Mammary epithelial cell (primary cell): ENCODE results near the gene KL.
A peak's percentile ranks its signal among the peaks of the same experiment; 100 is the strongest.

Source experiments
- CTCF ChIP-seq, 2 donors: IDR thresholded peaks in 1 of 2; conservative IDR thresholded peaks in 1 of 2; 2 replicates each; pipeline ENCODE4 v1.5.1; 2011 to 2012; ENCODE audit warnings: inconsistent platforms in 2 of 2, low read length in 2 of 2, mild to moderate bottlenecking in 2 of 2, control low read depth in 1 of 2, low read depth in 1 of 2; ENCODE audit not compliant: insufficient read depth in 1 of 2; ENCODE audit errors: extremely low read depth in 1 of 2
- EZH2 ChIP-seq: IDR thresholded peaks from 2 replicates; pipeline ENCODE4 v1.6.1; 2012; ENCODE audit warnings: low read length, inconsistent platforms, borderline replicate concordance

DNA sequence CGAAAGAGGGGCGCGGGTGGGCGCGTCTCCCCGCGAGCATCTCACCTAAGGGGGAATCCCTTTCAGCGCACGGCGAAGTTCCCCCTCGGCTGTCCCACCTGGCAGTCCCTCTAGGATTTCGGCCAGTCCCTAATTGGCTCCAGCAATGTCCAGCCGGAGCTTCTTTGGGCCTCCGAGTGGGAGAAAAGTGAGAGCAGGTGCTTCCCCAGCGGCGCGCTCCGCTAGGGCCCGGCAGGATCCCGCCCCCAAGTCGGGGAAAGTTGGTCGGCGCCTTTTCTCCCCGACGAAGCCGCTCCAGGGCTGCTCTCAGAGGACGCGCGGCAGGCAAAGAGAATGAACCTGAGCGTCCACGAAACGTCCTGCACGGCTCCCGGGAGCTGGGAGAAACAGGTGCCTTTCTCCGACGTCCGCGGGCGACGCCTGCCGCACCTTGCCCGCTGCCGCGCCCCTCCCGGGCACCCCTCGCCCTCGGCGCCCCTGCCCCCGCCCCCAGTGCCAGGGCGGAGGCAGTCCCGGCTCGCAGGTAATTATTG, 366 bp upstream of the KL start:
- no peak for TF ChIP-seq CTCF (conservative IDR thresholded peaks at IDR 0.05 in 1 of 2, IDR thresholded peaks at IDR 0.05 in 1 of 2; ENCODE audit: extremely low read depth in 1 of 2, insufficient read depth in 1 of 2, low read depth in 1 of 2, low read length in 2 of 2)
- peak; percentile 51 for TF ChIP-seq EZH2
